HG02610 (cell line): ENCODE data around the gene ATP6V1G3.
A peak's percentile ranks its signal among the peaks of the same experiment; 100 is the strongest.
"Not testable (repeated sequence)": the region's sequence is repeated elsewhere in the genome, so short reads cannot be mapped to it uniquely, and the experiment has no call there.

Experiments used
- ATAC-seq: cut with Tn5 transposase; IDR thresholded peaks from one replicate; pipeline ENCODE4 v1.9.1; 2021; ENCODE audit warnings: mild to moderate bottlenecking, moderate library complexity; ENCODE audit not compliant: unreplicated experiment

The ATP6V1G3 gene

DNA sequence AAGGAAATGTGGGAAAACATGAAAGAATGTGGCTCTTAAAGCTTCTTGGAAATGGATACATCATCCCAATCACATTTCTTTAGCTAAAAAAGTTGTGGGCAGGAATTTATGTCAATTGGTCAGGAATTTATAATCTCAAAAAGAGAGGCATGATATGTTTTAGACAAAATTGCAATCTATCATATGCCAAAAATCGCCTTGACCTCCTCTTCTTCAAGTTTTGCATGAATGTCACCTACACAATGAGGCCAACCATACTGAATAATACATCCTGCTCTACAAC is 42.4 kb downstream of the ATP6V1G3 start:
- no peak for ATAC-seq

DNA sequence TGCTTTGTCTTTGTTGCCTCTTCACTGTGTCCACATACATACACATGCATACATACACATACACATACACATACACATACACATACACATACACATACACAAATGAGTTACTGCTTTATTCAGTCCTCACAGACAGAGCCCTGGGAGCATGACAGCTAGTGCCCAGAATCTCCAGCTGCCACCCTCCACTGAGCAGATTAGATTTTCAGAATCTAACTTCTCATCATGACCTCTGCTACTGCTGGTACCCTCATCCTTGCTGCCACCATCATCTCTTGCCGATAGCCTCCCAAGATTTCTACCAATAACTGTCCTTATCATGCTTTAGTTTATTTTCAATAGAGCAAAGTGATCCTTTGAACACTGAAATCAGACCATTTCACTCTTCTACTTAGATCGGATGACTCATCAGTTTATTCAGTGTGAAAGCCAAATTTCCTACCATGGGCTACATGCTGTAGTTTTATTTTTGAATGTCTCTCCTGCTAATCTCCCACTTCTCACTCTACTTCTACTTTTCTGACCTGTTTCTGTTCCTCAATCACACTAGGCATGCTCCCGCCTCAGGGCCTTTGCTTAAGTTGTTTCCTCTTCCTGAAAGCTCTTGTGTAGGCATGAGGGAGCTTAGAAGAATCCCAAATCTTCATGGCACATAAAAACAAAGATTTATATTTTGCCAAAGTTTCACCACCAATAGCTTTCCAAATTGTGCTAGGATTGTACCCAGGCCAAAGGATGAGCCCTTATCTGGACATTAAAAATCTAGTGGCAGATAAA is 43.0 kb downstream of the ATP6V1G3 start:
- peak; percentile 55 for ATAC-seq

DNA sequence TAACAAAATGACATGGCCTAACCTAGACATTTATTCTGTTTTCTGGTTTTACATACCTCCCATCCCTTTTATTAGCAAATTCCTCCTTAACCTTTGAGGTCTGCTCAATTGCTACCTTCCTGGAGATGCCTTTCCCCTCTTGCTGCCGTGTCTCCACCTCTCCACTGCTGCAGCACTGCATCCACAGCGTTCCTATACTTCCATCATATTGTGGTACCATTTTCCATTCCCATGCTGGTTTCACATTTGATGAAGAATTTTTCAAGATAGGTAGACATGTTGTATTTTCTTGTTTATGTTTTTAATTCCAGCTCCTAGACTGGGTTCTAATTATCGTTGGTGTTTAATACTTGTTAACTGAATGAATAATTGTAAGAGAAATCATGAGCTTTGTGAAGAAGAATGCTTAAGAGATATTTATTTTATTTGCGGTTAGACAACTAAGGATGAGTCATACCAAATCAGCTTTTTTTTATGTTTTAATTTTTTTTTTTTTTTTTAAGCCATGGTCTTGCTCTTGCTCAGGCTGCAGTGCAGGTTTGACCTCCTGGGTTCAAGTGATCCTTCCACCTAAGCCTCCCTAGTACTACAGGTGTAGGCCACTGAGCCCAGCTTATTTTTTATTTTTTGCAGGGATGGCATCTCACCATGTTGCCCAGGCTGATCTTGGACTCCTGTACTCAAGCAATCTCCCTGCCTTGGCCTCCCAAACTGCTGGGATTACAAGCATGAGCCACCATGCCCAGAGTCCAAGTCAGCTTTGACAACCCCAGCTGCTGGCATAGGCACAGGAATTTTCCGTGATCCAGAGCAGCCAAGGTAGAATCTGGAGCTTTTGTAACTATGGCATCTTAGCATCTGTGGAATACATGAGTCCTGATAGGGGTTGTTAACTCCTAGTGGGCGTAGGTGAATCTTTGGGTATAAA is 44.0 kb downstream of the ATP6V1G3 start:
- ATAC-seq: no peak

DNA sequence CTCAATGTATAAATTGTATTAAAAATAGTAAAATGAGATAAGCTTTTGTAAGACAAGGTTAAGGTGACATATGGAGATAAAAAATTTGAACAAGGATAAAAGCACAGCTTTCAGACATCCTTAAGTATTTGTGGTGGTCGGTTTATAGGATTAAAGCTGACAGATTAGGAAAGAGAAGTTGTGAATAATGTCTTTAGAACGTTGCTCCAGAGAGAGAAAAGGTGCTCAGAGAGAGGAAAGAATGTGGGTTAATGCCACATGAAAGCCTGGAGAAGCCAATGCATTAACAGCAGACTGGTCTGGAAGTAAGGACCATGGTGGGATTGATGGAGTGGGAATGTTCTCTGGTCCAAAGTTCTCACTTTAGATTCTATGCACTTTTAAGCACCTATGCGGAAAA is 44.8 kb downstream of the ATP6V1G3 start:
- no peak for ATAC-seq

DNA sequence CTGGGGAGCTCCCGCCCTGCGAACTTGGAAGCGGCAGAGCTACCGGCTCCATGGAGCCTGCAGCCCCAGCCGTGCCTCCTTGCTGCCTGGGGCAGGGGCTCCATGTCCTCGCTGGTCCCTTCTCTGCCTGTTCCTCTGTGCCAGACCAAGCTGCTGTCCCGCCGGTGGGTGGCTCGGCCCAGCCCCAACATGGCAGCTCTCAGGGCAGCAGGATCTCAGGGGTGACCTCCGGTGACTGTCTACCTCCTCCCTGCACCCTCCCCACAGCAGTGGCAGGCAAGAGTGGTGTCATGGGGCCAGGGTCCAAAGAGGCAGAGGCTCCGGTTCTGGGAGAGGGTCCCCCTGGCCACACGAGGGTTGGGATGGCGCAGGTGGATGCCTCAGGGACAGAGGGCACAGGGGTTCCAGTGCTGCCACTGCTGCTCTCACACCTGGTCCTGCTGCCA is 45.8 kb downstream of the ATP6V1G3 start:
- ATAC-seq: no peak

DNA sequence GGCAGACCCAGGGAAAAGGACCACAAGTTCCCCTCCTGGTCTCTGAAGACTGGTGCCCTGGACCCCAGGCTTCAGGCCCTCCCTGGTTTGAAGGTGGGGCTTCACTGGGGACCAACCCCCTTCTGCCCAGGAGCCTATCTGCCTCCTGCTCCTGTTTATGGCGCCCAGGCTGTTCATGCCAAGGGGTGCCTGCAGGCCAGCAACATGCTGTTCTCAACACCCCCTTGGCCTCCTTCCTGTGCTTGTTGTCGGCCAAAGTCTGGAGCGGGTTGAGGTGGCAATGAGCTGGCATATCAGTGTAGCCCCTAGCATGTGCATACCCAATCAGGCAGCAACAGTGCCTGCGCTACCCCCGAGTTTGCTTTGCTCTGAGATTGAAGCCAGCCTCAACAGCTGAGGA is 46.3 kb downstream of the ATP6V1G3 start:
- ATAC-seq: no peak

DNA sequence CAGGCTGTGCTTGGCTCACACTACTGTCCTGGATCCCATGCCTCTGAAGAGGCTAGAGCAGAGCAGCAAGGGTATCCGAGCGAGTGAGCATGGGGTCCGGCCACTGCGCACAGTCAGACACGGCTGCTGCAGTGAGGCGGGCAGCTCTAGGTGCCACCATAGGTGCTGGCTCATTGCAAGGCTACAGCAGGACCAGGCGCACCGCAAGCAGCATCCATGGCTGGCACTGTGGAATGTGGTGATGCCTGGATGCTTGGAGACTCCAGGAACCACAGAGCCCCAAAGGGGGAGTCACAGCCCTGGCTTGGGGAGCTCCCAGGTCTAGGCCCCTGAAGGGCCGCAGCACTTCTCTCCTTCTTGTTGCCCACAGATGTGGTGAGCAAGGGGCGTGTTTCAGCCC is 47.2 kb downstream of the ATP6V1G3 start:
- ATAC-seq: no peak

DNA sequence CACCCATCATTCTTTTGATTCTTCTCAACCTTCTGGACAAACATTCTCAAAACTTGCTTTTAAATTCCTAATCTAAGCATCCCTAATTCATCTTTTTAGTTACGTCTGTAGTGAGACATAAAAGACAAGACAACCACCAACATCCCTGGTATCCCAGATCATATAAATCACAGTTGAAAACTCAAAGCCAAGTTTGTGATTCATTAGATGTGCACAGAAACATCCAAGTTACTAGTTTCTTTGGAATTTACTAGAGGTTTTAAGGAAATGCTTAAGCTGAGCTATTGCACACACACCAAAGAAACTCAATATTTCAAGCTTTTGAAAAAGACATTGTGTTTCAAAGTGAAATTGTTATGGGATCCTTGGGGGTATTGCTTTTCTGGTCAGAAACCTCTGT is 47.6 kb downstream of the ATP6V1G3 start:
- ATAC-seq: no peak

DNA sequence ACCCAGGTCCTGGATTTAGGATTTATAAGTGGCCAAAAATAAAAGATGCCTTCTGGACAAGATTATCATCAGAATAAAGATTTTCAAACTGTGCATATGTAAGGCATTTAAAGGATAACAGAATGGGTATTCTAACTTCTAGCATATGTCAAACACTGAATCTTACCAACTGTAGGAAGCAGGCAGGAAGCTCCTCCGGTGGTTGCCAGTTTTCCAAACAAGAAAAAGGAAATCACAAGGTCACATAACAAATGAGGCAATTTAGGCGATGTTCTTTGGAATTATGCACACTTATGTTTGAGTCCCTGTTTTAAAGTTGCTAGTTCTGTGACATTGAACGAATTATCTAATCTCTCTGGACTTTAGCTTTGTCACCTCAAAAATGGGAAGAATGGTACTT is 48.9 kb downstream of the ATP6V1G3 start:
- ATAC-seq: no peak

DNA sequence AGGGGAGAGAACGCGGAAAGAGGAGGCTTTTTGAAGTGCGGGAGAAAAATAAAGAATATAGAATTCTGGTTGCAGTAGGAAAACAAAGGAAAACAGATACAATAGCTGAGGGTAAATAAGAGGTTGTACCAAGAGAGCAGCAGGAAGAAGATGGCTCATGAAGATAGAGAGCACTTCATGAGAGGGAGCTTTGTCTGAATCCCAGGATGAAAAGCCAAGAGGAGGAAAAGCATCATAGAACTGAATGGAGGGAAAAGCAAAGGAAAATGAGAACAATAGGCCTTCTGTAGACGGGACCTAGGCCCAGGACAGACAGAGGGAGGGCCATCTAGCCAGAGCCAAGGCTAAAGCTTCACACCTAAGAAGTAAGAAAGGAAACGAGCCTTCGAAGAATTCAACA is 49.5 kb downstream of the ATP6V1G3 start:
- ATAC-seq: no peak

DNA sequence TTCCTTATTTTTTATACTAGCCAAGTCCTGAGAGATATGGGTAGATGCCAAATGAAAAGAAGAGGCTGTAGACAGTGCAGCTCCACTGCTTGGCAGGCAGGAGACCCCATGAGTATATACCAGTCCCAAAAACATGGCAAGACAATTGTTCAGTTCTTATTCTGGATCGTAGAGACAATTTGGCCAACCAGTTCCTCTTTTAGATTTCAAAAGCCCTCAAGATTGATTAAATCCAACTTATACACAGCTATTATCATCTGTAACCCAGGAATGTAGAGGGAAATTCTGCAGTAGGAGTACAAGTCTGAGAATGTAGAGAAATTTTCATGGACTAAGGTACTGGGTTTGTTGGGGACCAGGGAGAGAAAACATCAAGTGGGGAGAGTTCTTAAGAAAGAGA is 50.3 kb downstream of the ATP6V1G3 start:
- no peak for ATAC-seq

DNA sequence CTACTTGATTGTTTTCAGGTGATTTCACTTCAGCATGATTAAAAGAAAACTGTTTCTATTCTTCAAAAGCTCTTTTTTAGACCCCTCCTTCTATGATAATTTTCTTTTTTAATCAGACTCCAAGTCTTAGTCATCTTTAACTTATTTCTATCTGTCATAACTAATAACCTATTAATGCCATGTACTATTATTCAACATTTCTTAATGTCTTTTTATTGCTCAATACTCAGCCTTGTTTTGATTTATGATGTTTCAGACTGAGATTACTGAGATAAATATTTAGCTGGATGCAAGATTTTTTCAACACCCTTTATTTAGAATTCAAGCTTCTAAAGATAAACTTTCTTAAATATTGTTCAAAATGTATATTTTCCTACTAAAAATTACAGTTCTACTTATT is 53.6 kb downstream of the ATP6V1G3 start:
- no peak for ATAC-seq

DNA sequence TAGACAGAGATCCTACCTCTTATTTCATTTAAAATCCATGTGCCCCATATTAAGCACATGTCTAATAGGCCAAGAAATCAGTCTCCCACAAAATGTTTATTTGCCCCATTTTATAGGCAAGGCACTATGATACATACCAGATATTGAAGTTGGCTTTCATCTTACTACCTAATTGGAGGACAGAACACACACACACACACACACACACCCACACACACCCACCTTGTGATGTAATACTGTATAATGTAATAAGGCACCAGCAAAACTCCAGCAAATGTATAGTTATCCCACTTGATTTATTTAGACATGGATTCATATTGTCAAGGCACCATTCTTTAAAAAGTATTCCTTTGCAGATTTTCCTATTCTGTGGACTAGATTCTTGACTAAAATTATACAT is 56.8 kb downstream of the ATP6V1G3 start:
- ATAC-seq: no peak

DNA sequence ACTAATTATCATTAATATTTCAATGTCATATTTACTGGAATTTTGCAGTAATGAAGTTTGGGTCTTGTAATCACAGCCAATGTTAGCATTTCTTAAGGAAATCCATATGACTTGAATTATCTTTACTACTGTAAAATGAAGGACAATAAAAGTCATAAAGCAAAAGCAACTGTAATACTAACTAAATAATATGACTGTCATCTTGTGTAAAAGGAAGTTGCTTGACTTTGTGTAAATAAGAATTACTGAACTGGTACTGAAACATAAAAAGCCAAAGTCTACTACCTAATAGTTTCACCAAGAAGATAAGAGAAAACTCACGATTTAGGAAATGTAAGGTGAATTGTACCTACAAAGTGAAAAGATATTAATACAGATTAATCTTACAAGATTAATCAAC is 57.5 kb downstream of the ATP6V1G3 start:
- no peak for ATAC-seq

DNA sequence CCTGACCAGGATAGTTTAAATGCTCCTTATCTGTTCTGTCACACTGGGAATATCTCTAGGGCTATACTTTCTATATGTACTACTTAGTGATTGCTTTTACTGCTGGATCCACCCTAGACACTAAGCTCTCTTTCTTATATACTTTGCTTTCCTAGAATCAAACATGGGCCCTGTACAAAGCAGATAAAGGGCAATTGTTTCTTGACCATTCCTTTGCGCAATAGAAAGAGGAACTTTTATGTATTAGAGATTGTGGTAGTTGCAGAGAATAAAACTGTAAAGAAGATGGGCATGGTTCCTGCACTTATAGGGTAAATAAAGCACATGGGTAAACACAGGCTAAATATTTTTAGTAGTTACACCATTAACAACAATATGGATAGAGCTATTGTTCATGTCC is 58.8 kb downstream of the ATP6V1G3 start:
- ATAC-seq: no peak

DNA sequence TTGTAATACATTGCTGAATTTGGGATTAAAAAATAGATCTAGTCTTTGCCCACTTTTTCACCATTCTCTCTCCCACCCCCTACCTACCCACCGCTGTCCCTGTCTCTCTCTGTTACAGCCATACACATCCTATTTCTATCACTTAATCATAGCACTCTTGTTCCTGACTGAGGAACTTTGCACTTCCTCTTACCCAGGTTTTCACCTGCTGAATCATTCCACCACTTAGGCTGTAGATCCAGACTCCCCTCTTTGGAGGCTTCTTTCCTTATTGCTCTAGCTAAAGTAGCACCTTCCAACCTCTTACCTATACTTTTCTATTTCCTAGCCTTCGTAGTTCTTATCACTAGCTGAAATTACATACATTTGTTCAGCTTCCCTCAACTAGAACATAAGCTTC is 59.6 kb downstream of the ATP6V1G3 start:
- ATAC-seq: no peak

DNA sequence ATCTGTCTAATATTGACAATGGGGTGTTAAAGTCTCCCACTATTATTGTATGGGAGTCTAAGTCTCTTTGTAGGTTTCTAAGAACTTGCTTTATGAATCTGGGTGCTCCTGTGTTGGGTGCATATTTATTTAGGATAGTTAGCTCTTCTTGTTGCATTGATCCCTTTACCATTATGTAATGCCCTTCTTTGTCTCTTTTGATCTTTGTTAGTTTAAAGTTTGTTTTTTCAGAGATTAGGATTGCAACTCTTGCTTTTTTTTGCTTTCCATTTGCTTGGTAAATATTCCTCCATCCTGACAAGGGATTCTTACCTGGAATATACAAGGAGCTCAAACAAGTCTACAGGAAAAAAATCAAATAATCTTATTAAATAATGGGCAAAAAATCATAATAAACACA is 63.1 kb downstream of the ATP6V1G3 start:
- ATAC-seq: not testable (repeated sequence)
